ENCODE results near the gene IL12A. TPM values are rescaled to one million over a fixed set of nuclear protein-coding genes. Genes with fewer than 3 reads are reported as not detected.

IL12A gene
- 0.62 TPM for total RNA-seq

DNA sequence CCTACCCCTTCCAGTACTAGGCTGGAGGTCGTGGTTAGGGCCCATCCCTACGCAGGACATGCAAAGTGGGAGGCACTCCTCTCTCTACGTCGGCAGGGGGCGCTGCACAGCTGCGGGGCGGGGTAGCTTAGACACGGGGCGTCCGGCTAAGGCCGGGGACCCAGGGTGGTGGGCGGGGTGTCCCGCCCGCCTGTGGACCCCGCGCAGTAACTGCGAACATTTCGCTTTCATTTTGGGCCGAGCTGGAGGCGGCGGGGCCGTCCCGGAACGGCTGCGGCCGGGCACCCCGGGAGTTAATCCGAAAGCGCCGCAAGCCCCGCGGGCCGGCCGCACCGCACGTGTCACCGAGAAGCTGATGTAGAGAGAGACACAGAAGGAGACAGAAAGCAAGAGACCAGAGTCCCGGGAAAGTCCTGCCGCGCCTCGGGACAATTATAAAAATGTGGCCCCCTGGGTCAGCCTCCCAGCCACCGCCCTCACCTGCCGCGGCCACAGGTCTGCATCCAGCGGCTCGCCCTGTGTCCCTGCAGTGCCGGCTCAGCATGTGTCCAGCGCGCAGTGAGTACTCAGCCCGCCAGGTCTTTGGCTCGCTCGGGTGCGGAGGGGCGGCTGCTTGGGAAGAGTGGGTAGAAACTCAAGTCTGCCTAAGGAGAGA, at the start of gene IL12A:
Gene IL12A (plus strand): TSS at position 219 of the 655 bp plus-strand sequence.
- DNase-seq: peak; percentile 88

DNA sequence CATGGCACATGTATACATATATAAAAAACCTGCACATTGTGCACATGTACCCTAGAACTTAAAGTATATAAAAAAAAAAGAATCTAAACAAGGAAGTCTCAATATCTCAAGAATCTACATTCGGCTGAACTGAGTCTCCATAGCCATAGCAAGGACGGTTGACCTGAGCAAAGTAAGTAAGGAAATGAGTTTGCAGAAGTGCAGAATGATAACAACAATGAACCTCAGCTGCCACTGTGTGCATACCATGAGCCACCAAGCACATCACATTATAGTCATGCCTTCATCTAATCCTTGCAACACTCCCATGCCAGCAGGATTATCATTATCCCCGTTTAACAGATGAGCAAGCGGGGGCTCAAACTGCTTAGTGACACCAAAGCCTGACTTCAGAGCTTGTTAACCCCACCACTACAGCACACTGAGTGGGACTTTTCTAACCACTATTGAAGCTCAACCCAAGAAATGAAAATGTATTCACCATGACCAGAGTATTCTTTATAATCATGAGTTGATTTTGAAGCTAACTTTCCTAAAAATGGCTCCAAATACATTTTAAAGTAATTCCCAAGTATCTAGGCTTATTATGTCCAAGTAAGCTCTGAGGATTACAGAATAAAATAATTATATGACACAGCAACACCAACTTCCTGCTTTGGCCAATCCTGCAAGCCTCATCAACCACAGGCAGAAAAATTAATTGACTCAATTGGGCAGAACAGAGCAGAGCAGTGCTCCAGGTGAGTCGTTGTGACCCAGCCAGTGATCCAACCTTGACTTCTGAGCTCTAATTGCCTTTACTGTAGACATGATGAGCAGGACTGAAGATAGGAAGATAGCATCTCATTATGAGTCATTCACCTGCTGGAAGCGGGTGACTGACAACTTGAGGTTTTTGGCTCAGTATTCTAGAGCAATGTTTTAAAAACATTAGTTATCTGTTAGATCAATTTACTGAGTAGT, 47.3 kb upstream of the IL12A start:
- no peak for DNase-seq

DNA sequence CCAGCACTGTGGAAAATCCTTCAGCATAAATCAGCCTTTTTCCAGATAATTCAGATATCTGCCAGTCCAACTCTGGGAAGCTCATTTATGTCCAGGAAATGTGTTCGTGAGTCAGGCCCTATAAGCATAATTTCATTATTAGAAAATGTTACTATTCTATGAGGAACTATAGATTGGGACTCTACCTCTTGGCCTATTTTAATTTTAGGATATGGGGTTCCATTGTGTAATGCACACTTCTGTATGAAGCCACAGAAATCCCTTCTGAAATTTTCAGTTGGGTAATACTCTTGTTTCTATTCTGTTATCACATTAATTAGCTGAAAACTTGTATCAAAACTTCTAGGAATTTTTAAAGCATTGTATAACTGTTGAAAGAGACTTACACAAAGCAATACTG, 43.9 kb upstream of the IL12A start:
- no peak for DNase-seq

DNA sequence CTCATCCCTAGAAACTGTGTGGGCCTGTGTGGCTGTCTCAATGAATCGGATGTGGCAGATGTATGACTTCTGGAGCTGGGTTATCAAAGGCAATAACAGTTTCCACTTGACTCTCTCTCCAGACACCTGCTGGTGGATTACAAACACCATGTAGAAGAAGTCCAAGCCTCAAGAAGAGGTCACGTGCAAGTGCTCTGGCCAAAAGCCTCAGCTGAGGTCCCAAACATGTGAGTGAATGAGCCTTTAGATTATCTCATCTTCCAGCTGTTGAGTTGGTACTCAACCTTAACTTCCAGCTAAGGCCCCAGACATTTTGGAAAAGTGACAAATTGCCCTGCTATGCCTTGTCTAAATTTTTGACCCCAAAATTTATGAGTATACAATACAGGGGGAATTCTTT, 42.7 kb upstream of the IL12A start:
- no peak for DNase-seq

DNA sequence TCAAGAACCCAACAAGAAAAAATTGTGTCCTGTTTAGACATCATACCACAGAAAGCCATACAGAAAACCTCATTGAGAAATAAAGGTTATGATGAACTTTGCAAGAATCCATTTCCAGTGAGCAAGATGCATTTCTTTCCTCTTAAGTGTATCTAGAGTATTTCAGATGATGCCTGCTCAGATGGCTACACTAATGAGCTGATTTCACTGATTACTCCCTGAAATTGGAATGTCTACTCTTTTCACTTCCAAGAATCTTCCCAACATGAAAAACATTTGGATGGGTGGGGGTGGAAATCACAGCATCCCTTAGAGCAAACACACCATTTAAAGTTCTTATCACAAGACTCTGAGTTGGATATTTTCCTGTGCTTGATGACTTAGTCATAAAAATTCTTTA, 41.4 kb upstream of the IL12A start:
- no peak for DNase-seq

DNA sequence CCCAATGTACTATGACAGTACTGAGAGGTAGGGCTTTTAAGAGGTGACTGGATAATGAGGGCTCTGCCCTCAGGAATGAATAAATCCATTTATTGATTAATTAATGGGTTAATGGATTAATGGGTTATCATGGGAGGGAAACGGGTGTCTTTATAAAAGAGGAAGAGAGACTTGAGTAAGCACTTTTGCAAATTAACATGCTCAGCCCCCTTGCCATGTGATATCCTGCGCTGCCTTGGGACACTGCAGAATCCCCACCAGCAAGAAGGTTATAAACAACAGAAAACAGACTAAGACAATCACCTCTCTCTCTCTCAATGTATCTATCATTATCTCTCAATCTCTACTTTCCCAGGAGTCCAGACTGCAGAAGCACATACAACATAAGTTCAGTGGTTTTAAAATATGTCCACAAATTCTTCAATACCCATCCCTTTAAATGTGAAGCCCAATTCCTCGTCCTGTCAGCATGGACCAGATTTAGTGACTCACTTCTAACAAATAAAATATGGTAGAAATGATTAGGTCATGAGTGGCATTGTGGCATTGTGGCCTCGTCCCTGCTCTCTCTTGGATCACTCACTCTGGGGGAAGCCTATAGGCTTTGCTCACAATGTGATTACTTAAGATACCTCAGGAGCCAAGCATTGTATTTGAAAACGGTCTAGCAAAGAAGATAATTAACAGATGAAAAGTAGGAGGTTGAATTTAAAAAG, 40.0 kb upstream of the IL12A start:
- DNase-seq: no peak

DNA sequence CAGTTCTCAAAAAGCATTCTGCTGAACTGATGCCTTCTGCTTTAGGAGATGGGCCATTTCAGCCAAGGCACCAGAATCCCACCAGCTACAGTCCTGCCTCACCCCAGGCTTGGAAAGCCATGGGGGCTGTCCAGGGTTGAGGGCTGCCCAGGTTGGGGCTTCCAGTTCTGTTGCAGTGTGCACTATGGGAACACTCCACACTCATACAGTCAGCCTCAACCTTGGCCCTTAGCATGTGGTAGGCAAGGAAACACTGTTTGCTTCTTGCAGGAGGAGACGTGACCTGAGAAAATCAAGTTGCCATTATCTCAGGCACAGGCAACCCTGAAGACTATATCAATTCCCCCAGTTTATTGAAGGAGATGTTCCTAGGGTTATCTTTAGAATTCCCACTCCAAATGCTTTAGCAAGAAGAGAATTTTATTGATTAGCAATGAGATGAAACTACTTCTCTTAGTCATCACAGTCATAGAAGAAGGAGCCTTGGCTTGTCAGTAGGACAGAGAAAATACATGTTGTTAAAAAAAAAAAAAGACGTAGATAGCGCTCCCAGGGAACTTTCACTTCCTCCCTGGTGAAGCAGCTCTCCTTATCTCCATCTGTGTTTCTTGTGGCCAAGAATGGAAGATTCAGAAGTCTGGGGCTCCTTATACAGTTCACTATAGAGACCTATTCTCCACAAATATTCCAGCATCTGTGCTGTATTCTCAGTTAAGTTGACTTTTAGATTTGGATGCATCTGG, 38.3 kb upstream of the IL12A start:
- DNase-seq: no peak

DNA sequence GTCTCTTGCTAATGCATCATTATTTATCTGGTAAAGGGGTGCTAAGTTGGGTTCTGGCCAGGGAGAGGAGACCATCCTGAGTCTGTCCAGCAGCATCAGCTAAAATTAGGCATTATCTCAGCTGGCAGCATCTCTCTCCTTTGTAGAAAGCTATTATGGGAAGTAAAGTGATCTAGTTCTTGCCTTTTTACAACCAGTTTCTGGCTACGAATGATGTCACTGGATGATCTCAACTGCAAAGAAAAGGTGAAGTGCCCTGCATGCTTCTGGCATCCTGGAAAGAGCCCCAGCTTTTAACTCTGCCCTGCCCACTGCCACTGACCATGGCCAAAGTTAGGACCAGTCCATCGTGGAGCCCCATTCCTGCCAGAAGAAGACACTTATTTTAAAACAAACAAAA, 37.1 kb upstream of the IL12A start:
- no peak for DNase-seq

DNA sequence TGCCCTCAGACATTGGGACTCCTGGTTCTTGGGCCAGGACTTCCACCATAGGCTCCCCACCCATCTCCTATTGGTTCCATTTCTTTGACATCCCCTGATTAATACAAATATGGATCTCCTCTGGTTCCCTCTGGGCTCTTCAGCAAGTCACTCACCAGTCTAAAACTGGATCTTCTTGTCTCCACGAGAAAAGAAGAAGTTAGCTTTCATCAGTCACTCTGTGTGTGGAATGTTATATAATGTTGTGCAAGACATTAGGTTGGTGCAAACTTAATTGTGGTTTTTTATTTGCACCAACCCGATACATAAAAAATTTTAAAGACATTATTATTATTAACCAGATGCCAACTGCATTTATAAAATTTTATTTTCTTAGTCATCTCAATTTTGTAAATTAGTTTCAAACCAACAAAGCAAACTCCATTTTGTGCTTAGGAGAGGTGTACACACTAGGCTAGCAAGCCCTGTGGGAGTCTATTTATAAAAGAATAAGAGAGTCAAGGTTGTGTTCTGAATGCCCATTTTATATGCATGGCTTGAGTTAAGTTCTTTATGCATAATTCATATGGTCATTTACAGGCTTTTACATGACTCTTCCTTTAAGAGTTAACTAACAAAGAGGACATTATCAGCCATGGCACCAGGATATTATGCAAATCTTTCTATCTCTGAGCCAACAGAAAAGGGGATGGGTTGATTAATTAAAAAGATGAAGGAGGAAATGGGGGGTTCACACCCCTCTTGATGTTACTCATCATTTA, 35.1 kb upstream of the IL12A start:
- no peak for DNase-seq

DNA sequence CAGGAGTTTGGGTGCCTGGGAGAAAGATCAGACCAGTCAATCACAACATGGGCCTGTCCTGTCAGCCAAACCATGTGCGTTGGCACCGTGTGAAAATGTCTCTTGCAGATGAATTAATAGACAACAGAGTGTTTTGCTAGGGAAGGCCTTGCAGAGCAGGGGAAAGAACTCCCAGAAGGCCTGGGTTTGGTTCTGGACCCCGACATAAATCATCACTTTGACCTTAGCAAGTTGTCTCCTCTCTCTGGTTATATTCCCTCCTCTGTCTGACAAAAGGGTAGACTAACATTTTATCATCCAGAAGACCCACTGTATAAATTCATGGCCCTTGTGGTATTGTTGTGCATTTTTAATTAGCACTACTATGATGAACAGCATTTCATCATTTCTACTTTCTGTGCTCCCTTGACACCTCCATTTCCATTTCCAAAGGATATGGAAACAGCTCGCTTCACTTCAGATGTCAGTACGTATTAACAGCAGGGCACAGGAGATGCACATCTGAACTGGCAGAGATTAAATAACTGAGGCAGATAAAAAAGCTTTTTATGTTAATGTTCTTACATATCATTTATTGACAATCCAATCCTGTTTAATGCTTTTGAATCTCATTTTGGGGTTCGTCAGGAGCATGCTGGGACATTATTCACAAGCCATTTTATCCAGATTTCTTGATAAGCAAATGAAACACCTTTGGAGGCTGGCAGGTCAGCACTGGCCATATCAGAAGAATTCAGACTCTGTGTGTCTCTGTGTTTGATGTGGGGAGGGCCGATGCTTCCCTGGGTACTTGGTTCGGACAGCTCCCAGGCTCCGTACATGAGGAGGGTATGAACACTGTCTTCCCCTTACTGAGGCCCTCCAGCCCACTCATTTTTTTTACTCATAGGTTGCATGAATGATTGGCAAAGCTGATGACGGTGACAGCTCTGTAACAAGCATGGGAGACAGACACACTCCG, 28.2 kb upstream of the IL12A start:
- no peak for DNase-seq

DNA sequence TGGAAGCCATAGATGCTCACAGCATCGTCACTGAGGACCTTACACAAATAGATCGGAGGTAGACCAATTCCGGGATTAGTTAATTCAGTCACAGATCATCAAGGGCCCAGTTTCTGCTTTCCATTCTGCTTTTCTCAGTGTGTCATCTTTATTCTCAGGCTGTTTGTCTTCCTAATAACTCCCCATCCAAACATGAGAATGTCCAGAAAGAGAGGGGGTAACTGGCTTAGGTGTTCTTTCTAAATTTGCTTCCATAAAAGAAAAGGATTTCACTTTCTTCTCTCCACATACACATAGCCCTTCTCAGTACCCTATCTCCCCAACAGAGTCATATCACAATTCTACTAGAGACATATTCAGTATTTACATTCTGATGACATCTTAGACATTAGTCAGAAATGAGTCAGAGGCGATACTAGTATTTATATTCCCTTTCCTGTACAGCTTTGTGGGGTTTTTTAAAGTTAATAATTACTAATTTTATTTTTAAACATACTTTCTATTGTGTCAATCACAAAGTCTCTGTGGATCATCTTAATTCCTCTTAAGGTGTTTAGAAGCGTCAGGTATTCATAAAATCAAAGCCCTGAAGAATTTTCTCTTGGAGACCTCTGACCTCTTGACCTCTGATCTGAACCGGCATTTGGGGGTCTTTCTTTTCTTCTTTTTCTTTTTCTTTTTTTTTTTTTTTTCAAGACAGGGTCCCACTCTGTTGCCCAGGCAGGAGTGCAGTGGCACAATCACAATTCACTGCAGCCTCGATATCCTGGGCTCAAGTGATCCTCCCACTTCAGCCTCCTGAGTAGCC, 24.3 kb upstream of the IL12A start:
- no peak for DNase-seq

DNA sequence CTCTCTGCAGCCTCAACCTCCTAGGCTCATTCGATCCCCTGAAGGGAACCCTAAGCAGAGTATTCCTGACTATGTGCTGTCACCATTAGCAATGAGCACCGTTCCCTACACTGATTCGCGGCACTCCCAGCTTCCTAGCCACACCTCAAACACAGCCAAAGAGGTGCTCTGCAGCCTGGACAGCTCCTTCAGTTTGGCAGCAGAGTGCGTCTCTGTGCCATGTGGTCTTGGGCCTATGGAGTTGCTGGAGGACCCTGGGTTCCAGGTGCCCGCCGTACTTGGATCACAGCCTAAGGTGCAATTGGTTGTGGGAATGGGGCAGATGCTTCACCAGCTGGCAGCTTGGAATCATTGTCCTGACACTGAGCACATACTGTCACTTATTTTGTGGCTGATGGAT, 17.3 kb upstream of the IL12A start:
- no peak for DNase-seq

DNA sequence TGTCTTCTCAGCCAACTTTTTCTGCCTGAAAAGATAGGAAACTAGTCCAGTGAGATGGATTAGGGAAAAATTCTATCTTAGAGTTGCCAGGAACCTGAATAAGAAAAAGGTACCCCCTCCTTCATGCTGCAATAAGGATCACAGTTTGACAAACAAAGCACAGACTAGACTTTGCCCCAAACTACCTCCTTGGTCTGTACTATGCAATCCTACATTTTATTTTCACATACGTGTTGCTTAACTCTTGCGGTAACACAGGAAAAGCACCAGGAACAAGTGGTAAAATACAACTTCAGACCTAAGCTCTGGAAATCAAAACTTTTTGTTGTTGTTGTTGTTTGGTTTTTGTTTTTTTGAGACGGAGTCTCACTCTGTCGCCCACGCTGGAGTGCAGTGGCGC, 11.3 kb upstream of the IL12A start:
- no peak for DNase-seq

DNA sequence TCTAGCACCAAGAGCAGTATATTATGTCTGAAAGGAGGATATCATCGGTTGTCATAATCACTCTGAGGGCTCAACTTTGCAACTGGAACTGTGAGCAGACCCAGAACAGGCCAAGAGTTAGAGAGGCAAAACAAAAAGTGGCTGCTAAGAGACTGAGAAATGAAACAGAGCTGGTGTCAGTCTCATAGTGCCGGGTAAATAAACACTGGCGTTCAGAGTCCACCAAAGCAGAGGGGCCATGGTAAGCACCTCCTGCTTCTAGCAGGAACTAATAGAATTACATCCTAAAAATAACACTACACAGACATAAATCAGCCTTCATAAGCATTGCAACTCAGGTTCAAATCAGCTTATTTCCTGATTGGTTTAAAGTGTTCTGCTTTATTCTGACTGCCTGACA, 10.3 kb upstream of the IL12A start:
- DNase-seq: peak; percentile 48

DNA sequence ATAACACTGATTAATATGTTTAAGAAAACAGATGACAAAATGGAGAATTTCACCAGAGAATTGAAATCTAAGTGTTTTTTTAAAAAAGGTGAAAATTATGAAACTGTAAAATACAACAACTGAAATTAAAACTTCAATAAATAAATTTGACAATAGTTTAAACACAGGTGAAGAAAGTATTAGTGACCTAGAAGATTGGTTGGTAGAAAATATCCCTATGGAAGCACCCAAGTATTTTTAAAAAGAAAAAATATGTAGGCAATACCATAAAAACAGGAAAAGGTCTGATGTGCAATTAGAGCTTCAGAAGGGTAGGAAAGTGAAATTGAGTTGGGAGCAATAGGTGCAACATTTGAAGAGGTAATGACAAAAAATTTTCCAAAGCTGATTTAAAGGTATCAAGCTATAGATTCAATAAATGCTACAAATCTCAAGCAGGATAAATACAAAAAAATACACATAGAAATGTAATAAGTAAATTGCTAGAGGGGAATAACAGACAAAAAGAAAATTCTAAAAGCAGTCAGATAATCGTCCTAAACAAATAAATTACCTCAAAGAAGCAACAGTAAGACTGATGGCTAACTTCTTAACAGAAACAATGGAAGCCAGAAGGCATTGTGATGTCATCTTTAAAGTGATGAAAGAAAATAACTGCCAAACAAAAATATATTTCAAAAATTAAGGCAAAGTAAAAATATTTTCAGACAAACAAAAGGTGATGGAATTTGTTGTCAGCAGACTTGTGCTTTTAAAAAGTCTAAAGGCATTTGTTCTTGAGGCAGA, 9.5 kb upstream of the IL12A start:
- no peak for DNase-seq

DNA sequence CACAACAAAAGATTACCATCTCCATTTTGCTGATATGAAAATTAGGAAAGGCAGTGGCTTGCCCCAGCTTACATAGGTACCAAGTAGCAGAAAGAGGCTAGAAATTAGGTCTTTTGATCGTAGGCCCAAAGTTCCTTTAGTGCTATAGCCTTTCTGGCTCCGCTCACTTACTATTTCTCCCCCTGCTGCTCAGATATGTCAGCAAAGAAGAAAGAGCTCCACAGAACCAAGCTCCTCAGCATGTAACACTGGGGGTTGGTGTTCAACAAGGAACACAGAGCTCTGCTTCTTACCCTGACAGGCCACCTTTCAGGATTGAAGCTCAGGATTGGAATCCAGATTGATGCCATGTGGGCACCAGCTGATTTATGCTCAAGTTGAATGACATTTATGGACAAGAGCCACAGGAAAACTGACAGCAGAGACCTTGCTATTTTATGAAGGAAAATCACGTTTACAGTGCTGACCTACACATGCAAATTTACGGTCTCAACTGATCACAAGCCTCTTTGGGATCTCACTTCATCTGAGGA, 6.1 kb upstream of the IL12A start:
- DNase-seq: no peak

DNA sequence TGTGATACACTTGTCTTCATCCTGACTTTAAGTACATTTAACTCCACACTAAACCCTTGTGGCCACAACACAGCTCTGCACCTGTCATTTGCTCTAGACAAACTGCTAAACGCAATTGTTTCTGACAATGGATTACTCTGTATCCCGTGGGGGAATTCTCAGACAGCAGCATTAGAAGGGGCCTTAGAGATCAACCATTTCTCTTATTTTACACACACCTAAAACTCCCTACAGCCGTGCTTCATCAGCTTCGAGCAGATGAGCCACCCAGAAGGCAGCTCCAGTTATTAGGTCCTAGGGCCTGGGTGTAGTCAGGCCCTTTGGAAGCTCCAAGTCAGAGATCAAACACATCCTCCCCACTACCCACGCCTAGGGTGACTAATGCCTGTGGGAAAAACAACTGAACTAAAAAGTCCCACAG, 1.3 kb upstream of the IL12A start:
- DNase-seq: no peak
